PC-3 (cell line): ENCODE results near the gene TRMU. TPM values are rescaled to one million over a fixed set of nuclear protein-coding genes. Genes with fewer than 3 reads are reported as not detected.

ENCODE experiments used
- ATAC-seq: fragments of 200-7000 bp; cut with Tn5 transposase; 2 replicates; pipeline ENCODE4 v1.9.1; 2020; ENCODE audit warnings: mild to moderate bottlenecking, moderate library complexity
- BruUV-seq: library from RNA; stranded (reverse); fragments of 400-500 nt; replicated peaks from 2 replicates; lab custom pipeline; 2021; lab: Mats Ljungman, UMichigan
- CTCF ChIA-PET: fragments of 300-600 bp; sonication (Branson Sonifier 250); formaldehyde crosslinking; loops from one replicate; lab custom pipeline; 2022; ENCODE audit warnings: antibody characterized with exemption; lab: Charles Lee
- POLR2A ChIA-PET: fragments of 300-600 bp; sonication (Branson Sonifier 250); formaldehyde crosslinking; loops from one replicate; lab custom pipeline; 2022; ENCODE audit warnings: antibody characterized with exemption; ENCODE audit not compliant: unreplicated experiment; lab: Charles Lee
- DNase-seq: peaks from one replicate; pipeline ENCODE4 v3.0.0-alpha.2; 2015
- H2AFZ ChIP-seq: fragments of 300-600 bp; sonication (generic); 2 replicates; pipeline ENCODE4 v1.6.0; 2016; ENCODE audit warnings: antibody characterized with exemption, low read length
- H3F3A ChIP-seq: fragments of 300-600 bp; sonication (generic); one replicate; pipeline ENCODE4 v1.6.0; 2017; ENCODE audit warnings: antibody characterized with exemption, low read length, control low read depth, mild to moderate bottlenecking; ENCODE audit not compliant: unreplicated experiment
- H3K27ac ChIP-seq: fragments of 300-600 bp; sonication (generic); 2 replicates; pipeline ENCODE4 v1.5.1; 2016; ENCODE audit warnings: mild to moderate bottlenecking, low read length
- H3K27me3 ChIP-seq: fragments of 300-600 bp; sonication (generic); 2 replicates; pipeline ENCODE4 v1.6.1; 2016; ENCODE audit warnings: low read length, mixed read lengths
- H3K36me3 ChIP-seq: fragments of 300-600 bp; sonication (generic); 2 replicates; pipeline ENCODE4 v1.6.1; 2016; ENCODE audit warnings: low read depth, mixed run types, low read length, mixed read lengths
- H3K4me1 ChIP-seq: fragments of 300-600 bp; sonication (generic); 2 replicates; pipeline ENCODE4 v1.5.1; 2016; ENCODE audit warnings: low read length; ENCODE audit not compliant: insufficient read depth
- H3K4me2 ChIP-seq: fragments of 300-600 bp; sonication (generic); 2 replicates; pipeline ENCODE4 v1.6.0; 2016; ENCODE audit warnings: low read length
- H3K4me3 ChIP-seq: fragments of 300-600 bp; sonication (generic); 2 replicates; pipeline ENCODE4 v1.5.1; 2016; ENCODE audit warnings: mild to moderate bottlenecking, low read length, mixed read lengths
- H3K79me2 ChIP-seq: fragments of 300-600 bp; sonication (generic); 2 replicates; pipeline ENCODE4 v1.6.1; 2017; ENCODE audit warnings: low read length, mixed read lengths
- H3K9ac ChIP-seq: fragments of 300-600 bp; sonication (generic); 2 replicates; pipeline ENCODE4 v1.6.0; 2016; ENCODE audit warnings: mild to moderate bottlenecking, low read length
- H3K9me2 ChIP-seq: fragments of 300-600 bp; sonication (generic); replicated peaks from 2 replicates; pipeline ENCODE4 v1.6.1; 2016; ENCODE audit warnings: mixed run types, low read length, mixed read lengths
- H3K9me3 ChIP-seq: fragments of 300-600 bp; sonication (generic); 2 replicates; pipeline ENCODE4 v1.6.1; 2016; ENCODE audit warnings: low read length, mixed read lengths
- H4K20me1 ChIP-seq: fragments of 300-600 bp; sonication (generic); 2 replicates; pipeline ENCODE4 v1.6.1; 2016; ENCODE audit warnings: low read length, mixed read lengths
- CTCF ChIP-seq: fragments of 300-600 bp; sonication (generic); conservative IDR thresholded peaks from 2 replicates; pipeline ENCODE4 v1.5.1; 2017; ENCODE audit warnings: antibody characterized with exemption, low read depth, mild to moderate bottlenecking, low read length
- EZH2 ChIP-seq: fragments of 300-600 bp; sonication (generic); IDR thresholded peaks from one replicate; pipeline ENCODE4 v1.6.1; 2017; ENCODE audit warnings: antibody characterized with exemption, mild to moderate bottlenecking, low read length; ENCODE audit not compliant: unreplicated experiment
- EZH2phosphoT487 ChIP-seq: fragments of 300-600 bp; sonication (generic); IDR thresholded peaks from 2 replicates; pipeline ENCODE4 v1.6.1; 2018; ENCODE audit warnings: mild to moderate bottlenecking, antibody characterized with exemption, low read length, borderline replicate concordance
- intact Hi-C: fragments of 100-400 bp; cut with micrococcal nuclease; formaldehyde crosslinking; loops from 2 replicates; pipeline ENCODE4 v1.9.0; 2023
- total RNA-seq: library from RNA; depleted of rRNA; stranded (reverse); fragments of >200 nt; gene quantifications from 2 replicates; pipeline ENCODE4 v1.2.3, GENCODE V29; 2014

Gene TRMU
- total RNA-seq, 1 experiment from 2014 or later = 63.5 TPM

- Histone ChIP-seq H3K4me3 (no peak overlapping the region), H3K27me3 (no peaks in the 10 kb centered on the region), H3K4me2 (no peak overlapping the region), H3F3A (no peaks in the 10 kb centered on the region), H2AFZ (no peak overlapping the region), H3K9me3 (no peaks in the 10 kb centered on the region), H3K27ac (no peak overlapping the region), H3K4me1 (peaks cover 2% of the 10 kb centered on the region; the same call in 1 of the 2 replicates), H3K36me3 (peaks cover 22% of the 10 kb centered on the region; the same call in 1 of the 2 replicates), H3K9me2 (no peaks in the 10 kb centered on the region), H3K9ac (no peak overlapping the region), H4K20me1 (no peaks in the 10 kb centered on the region), H3K79me2 (no peaks in the 10 kb centered on the region)
- no peak for DNase-seq
- no TSS peak for BruUV-seq
- TF ChIP-seq EZH2 = no peak
- no peak for TF ChIP-seq CTCF
- no peak for TF ChIP-seq EZH2phosphoT487
- intact Hi-C loops = no loop called here
- ATAC-seq = no peak
- POLR2A ChIA-PET = no interaction called here
- CTCF ChIA-PET = no interaction called here
Measured at GRCh38 chr22:46348099-46348695, 12.7 kb downstream of the TRMU start.

GRCh38 chr22:46349238-46349637, 13.7 kb downstream of the TRMU start:
- POLR2A ChIA-PET = no interaction called here

More at GRCh38 chr22:46349238-46349637, 13.7 kb downstream of the TRMU start:
- intact Hi-C loops = no loop called here
- CTCF ChIA-PET = no interaction called here
- DNase-seq (no peak), ATAC-seq (no peak)
- BruUV-seq = no TSS peak
- Histone ChIP-seq H3K36me3 (peaks cover 21% of the 10 kb centered on the region), H3K27me3 (no peaks in the 10 kb centered on the region), H3K4me1 (peaks cover 4% of the 10 kb centered on the region; the same call in 1 of the 2 replicates), H3K4me3 (no peak overlapping the region), H3K9ac (no peak overlapping the region), H3K9me3 (no peaks in the 10 kb centered on the region), H2AFZ (no peak overlapping the region), H3K4me2 (no peak overlapping the region), H4K20me1 (no peaks in the 10 kb centered on the region), H3F3A (no peaks in the 10 kb centered on the region), H3K79me2 (no peaks in the 10 kb centered on the region), H3K9me2 (no peaks in the 10 kb centered on the region), H3K27ac (no peak overlapping the region)
- TF ChIP-seq EZH2 (no peak), EZH2phosphoT487 (no peak), CTCF (no peak)
